ENCODE data around the gene ZNF143. TPM values are rescaled to one million over a fixed set of nuclear protein-coding genes. Genes with fewer than 3 reads are reported as not detected.

ZNF143 gene
- total RNA-seq, 1 donor from 2014 or later, result 42.6 TPM

DNA sequence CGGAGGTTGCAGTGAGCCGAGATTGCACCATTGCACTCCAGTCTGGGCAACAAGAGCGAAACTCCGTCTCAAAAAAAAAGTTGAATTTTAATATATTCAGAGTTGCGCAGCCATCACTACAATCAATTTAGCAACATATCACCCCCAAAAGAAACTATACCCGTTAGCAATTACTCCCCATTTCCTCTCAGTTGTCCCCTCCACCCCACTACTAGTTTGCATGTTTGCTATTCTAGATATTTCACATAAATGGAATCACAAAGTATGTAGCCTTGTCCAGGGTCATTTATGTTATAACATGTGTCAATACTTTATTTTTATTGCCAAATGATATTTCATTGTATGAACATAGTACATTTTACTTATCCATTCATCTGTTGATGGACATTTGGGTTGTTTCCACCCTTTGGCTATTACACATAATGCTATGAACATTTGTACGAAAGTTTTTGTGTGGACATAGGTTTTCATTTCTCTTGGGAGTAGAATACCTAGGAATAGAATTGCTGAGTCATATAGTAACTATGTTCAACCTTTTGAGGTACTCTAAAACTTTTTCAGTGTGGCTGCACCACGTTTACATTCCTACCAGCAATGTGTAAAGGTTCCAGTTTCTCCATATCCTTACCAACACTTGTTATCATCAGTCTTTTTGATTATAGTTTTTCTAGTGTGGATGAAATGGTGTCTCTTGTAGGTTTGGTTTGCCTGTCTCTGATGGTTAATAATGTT lies 2.2 kb downstream of the ZNF143 start:
- TF ChIP-seq, protein P1, sequence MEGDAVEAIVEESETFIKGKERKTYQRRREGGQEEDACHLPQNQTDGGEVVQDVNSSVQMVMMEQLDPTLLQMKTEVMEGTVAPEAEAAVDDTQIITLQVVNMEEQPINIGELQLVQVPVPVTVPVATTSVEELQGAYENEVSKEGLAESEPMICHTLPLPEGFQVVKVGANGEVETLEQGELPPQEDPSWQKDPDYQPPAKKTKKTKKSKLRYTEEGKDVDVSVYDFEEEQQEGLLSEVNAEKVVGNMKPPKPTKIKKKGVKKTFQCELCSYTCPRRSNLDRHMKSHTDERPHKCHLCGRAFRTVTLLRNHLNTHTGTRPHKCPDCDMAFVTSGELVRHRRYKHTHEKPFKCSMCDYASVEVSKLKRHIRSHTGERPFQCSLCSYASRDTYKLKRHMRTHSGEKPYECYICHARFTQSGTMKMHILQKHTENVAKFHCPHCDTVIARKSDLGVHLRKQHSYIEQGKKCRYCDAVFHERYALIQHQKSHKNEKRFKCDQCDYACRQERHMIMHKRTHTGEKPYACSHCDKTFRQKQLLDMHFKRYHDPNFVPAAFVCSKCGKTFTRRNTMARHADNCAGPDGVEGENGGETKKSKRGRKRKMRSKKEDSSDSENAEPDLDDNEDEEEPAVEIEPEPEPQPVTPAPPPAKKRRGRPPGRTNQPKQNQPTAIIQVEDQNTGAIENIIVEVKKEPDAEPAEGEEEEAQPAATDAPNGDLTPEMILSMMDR (IDR thresholded peaks at IDR 0.05; ENCODE audit: unreplicated experiment), result no peak
- peaks cover 7% of the 10 kb centered on the region for H3K4me1 Mint-ChIP-seq (ENCODE audit: low read depth)
- peaks cover 10% of the 10 kb centered on the region for H3K36me3 Mint-ChIP-seq (ENCODE audit: insufficient read depth)

DNA sequence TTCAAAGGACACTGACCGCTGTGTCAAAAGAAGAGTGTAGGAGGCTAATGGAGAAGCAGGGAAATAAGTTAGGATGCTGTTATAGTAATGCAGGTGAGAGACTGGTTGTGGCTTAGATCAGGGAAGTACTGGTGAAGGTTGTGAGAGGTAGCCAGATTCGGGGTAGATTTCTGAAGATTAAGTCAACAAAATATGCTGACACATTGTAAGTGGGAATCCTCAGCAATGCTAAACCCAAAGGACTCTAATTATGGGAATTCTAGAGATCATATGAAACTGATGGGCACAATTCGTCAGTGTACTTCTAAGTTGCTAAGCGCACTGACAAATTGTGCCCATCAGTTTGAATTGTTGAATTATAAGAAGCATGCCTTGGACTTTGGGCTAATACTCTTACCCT lies 10.0 kb downstream of the ZNF143 start:
- TF ChIP-seq, protein P1 (IDR thresholded peaks at IDR 0.05; ENCODE audit: unreplicated experiment), result no peak
- Mint-ChIP-seq H3K27me3 (no peaks in the 10 kb centered on the region), H3K9me3 (ENCODE audit: low read depth) (no peaks in the 10 kb centered on the region), H3K4me1 (ENCODE audit: low read depth) (peaks cover 6% of the 10 kb centered on the region), H3K27ac (peak overlapping the region; percentile 33), H3K36me3 (ENCODE audit: insufficient read depth) (peaks cover 17% of the 10 kb centered on the region), H3K4me3 (ENCODE audit: low read depth) (no peak overlapping the region)
- no peak for DNase-seq (ENCODE audit: low spot score, unreplicated experiment)

More for the DNA sequence above, 2.2 kb downstream of the ZNF143 start:
- H3K4me3 Mint-ChIP-seq (ENCODE audit: low read depth), result peak overlapping the region; percentile 95
- DNase-seq (ENCODE audit: low spot score, unreplicated experiment), result no peak
- no peaks in the 10 kb centered on the region for H3K27me3 Mint-ChIP-seq
- H3K27ac Mint-ChIP-seq, result peak overlapping the region; percentile 95
- peaks cover 3% of the 10 kb centered on the region for H3K9me3 Mint-ChIP-seq (ENCODE audit: low read depth)

DNA sequence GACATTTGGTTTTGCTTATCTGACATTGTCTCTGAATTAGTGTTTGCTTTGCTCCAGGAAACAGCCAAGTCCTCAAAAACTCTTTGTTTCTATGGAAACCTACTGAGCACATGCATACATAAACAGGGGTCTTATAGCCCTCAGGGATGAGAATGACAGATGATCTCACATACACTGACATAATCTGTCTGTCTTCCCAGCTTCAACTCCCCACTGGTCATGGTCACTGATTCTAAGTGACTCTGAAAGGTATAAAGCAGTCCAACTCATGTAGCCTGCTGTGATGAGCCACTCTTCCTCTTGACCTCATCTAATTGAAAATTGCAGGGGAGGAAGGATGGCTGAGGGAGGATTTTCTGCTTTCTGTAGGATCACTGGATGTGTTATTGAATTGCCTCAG lies 12.6 kb downstream of the ZNF143 start:
- Mint-ChIP-seq H3K4me1 (ENCODE audit: low read depth) (peaks cover 6% of the 10 kb centered on the region), H3K4me3 (ENCODE audit: low read depth) (no peak overlapping the region), H3K36me3 (ENCODE audit: insufficient read depth) (peaks cover 22% of the 10 kb centered on the region), H3K27ac (peak overlapping the region; percentile 56), H3K27me3 (no peaks in the 10 kb centered on the region), H3K9me3 (ENCODE audit: low read depth) (no peaks in the 10 kb centered on the region)
- TF ChIP-seq, protein P1 (IDR thresholded peaks at IDR 0.05; ENCODE audit: unreplicated experiment), result no peak
- no peak for DNase-seq (ENCODE audit: low spot score, unreplicated experiment)

DNA sequence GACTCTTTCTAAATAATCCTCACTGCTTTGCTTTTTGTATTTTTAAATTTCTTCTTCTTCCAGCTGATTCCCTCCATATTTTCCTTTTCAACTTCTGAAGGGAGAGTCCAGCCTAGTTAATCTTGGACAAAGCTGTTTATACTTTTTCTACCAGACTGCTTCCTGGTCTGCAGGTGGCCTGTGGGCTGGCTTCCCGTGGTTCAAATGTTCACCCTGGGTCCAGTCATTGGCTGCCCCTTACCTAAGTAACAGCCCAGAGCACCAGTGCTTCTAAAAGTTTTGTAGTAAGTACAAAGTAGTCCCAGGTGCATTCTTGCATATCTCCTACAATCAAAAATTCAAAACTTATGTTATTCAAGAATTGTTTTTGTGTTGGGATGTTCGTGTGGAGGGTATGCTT lies 19.1 kb downstream of the ZNF143 start:
- no peaks in the 10 kb centered on the region for H3K4me1 Mint-ChIP-seq (ENCODE audit: low read depth)
- H3K4me3 Mint-ChIP-seq (ENCODE audit: low read depth), result no peak overlapping the region
- no peak for DNase-seq (ENCODE audit: low spot score, unreplicated experiment)
- no peak overlapping the region for H3K27ac Mint-ChIP-seq
- H3K9me3 Mint-ChIP-seq (ENCODE audit: low read depth), result no peaks in the 10 kb centered on the region
- TF ChIP-seq, protein P1 (IDR thresholded peaks at IDR 0.05; ENCODE audit: unreplicated experiment), result no peak
- H3K27me3 Mint-ChIP-seq, result no peaks in the 10 kb centered on the region
- peaks cover 27% of the 10 kb centered on the region for H3K36me3 Mint-ChIP-seq (ENCODE audit: insufficient read depth)

DNA sequence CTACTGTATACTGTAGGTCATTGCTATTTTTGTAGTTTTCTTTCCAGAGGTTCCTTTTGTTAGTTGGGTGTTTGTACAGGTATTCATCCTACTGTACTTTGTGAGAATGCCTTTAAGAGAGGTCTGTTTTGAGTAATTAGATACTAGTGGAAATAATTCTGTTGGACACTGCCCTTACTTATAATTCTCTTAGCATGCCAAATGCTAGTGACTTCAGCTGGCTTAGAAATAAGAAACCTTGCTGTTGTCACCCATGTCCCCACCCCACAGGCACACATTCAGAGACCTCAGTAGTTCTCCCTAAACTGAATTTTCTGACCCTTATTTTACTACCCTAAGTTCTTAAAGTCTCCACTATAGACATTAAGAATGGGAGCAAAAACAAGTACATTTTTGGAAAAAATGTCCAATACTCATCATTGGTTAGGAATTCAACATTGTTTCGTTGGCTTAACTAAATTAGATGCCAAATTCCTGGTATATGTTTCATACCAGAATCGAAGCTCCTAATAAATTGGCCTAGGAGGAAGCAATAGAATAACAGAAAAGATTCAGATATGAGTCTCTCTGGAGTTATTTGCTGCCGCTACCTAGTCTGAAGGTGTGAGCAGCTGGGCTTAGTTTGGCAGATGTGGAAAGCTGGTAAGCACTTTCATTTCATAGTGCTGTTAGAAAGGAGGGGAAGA lies 28.4 kb downstream of the ZNF143 start:
- Mint-ChIP-seq H3K27me3 (no peaks in the 10 kb centered on the region), H3K9me3 (ENCODE audit: low read depth) (no peaks in the 10 kb centered on the region), H3K27ac (no peak overlapping the region), H3K36me3 (ENCODE audit: insufficient read depth) (peaks cover 18% of the 10 kb centered on the region), H3K4me3 (ENCODE audit: low read depth) (no peak overlapping the region), H3K4me1 (ENCODE audit: low read depth) (no peaks in the 10 kb centered on the region)
- DNase-seq (ENCODE audit: low spot score, unreplicated experiment), result no peak
- TF ChIP-seq, protein P1 (IDR thresholded peaks at IDR 0.05; ENCODE audit: unreplicated experiment), result no peak

Measured in progenitor cell of endocrine pancreas (in vitro differentiated cells).